Tibial nerve (tissue), 4 donors: ENCODE measurements around the gene PTGDR2. TPM values are rescaled to one million over a fixed set of nuclear protein-coding genes. Genes with fewer than 3 reads are reported as not detected.

Experiments used
- DNase-seq, 2 donors: peaks; one replicate each; pipeline ENCODE4 v3.0.0-alpha.2; 2019; ENCODE audit warnings: low spot score in 2 of 2
- H3K27ac ChIP-seq, 4 donors: fragments of 200-600 bp; sonication (generic) in 3 of 4; one replicate each; pipeline ENCODE4 v1.5.1; 2017 to 2019; ENCODE audit warnings: mild to moderate bottlenecking in 1 of 4
- H3K27me3 ChIP-seq, 2 donors: fragments of 200-600 bp; sonication (generic) in 1 of 2; one replicate each; pipeline versions ENCODE4 v1.5.1 to v1.6.0; 2017 to 2019
- H3K36me3 ChIP-seq, 3 donors: fragments of 200-600 bp; sonication (generic); one replicate each; pipeline ENCODE4 v1.5.1; 2018 to 2019
- H3K4me1 ChIP-seq, 4 donors: fragments of 200-600 bp; sonication (generic) in 3 of 4; one replicate each; pipeline ENCODE4 v1.5.1; 2017 to 2019
- H3K4me3 ChIP-seq, 4 donors: fragments of 200-600 bp; sonication (generic) in 3 of 4; one replicate each; pipeline ENCODE4 v1.5.1; 2017 to 2019; ENCODE audit warnings: mild to moderate bottlenecking in 1 of 4, moderate library complexity in 1 of 4
- H3K9me3 ChIP-seq, 4 donors: fragments of 200-600 bp; sonication (generic) in 3 of 4; one replicate each; pipeline ENCODE4 v1.5.1; 2017 to 2019
- EP300 ChIP-seq, 2 donors: sonication (generic); formaldehyde crosslinking; IDR thresholded peaks; one replicate each; pipeline ENCODE4 v1.6.1; 2017; ENCODE audit warnings: antibody characterized with exemption in 2 of 2, mild to moderate bottlenecking in 1 of 2
- POLR2A ChIP-seq, 2 donors: fragments of 450-650 bp; IDR thresholded peaks; one replicate each; pipeline ENCODE4 v1.6.1; 2017; ENCODE audit warnings: antibody characterized with exemption in 2 of 2, mild to moderate bottlenecking in 2 of 2, moderate library complexity in 2 of 2
- WGBS, 2 donors: methylation state at CpG; one replicate each; pipeline ENCODE4 v1.1.5; 2018; 5-methylcytosine and 5-hydroxymethylcytosine counted together
- total RNA-seq, 4 donors: library from RNA; depleted of rRNA; stranded (reverse); fragments of >200 nt; gene quantifications; one replicate each; pipeline ENCODE4 v1.1.0, GENCODE V29; 2016
- TF ChIP-seq, protein P1 (sequence below), 5 experiments: fragments of 200-600 bp in 3 of 5; fragments of 450-650 bp in 2 of 5; sonication (generic) in 3 of 5; IDR thresholded peaks; one replicate each; pipeline ENCODE4 v1.5.1; 2016 to 2019; ENCODE audit warnings: antibody characterized with exemption in 5 of 5, mild to moderate bottlenecking in 3 of 5, moderate library complexity in 2 of 5

PTGDR2 gene
- total RNA-seq, 4 donors from 2014 or later: 0.20 to 2.4 (median 0.46) TPM

GRCh38 chr11:60848714-60849151 is 7.0 kb downstream of the PTGDR2 start:
- Histone ChIP-seq H3K27me3 (no peaks in the 10 kb centered on the region), H3K4me3 (no peak overlapping the region), H3K4me1 (peaks cover 0 to 22% (median 5%) of the 10 kb centered on the region in 4 donors), H3K36me3 (peaks cover 0 to 93% (median 8%) of the 10 kb centered on the region in 3 donors), H3K27ac (no peak overlapping the region), H3K9me3 (no peaks in the 10 kb centered on the region)
- DNase-seq: no peak
- TF ChIP-seq POLR2A (IDR thresholded peaks at IDR 0.05) (no peak), EP300 (IDR thresholded peaks at IDR 0.05) (no peak)
- TF ChIP-seq, protein P1, sequence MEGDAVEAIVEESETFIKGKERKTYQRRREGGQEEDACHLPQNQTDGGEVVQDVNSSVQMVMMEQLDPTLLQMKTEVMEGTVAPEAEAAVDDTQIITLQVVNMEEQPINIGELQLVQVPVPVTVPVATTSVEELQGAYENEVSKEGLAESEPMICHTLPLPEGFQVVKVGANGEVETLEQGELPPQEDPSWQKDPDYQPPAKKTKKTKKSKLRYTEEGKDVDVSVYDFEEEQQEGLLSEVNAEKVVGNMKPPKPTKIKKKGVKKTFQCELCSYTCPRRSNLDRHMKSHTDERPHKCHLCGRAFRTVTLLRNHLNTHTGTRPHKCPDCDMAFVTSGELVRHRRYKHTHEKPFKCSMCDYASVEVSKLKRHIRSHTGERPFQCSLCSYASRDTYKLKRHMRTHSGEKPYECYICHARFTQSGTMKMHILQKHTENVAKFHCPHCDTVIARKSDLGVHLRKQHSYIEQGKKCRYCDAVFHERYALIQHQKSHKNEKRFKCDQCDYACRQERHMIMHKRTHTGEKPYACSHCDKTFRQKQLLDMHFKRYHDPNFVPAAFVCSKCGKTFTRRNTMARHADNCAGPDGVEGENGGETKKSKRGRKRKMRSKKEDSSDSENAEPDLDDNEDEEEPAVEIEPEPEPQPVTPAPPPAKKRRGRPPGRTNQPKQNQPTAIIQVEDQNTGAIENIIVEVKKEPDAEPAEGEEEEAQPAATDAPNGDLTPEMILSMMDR (IDR thresholded peaks at IDR 0.05): no peak
- 75 to 92% methylated on average over 10 of the region's 10 CpGs for WGBS, 2 donors

DNA sequence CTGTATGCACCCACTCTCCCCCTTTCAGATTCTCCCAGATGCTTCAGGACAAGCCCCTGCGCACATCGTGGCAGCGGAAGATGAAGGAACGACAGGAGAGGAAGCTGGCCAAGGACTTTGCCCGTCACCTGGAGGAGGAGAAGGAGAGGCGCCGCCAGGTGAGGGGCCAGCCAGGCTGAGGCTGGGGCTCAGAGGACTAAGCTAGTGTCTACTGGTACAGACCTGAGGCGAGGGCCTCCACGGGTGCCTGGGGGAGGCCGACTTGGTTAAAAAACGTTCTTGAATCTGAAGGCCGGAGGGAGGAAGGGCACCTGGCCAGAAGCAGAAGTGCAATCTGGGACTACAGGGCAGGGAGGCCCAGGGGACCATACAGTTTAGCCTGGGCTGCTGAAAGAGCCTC is 7.9 kb downstream of the PTGDR2 start:
- TF ChIP-seq, protein P1 (IDR thresholded peaks at IDR 0.05): no peak
- TF ChIP-seq EP300 (IDR thresholded peaks at IDR 0.05) (no peak), POLR2A (IDR thresholded peaks at IDR 0.05) (no peak)
- H3K4me3 ChIP-seq: no peak overlapping the region
- WGBS, 2 donors: 87 to 89% methylated on average over 12 of the region's 12 CpGs
- peaks cover 0 to 30% (median 12%) of the 10 kb centered on the region in 4 donors for H3K4me1 ChIP-seq
- H3K27ac ChIP-seq: no peak overlapping the region
- H3K36me3 ChIP-seq: peaks cover 0 to 85% (median 8%) of the 10 kb centered on the region in 3 donors
- H3K27me3 ChIP-seq: no peaks in the 10 kb centered on the region
- no peaks in the 10 kb centered on the region for H3K9me3 ChIP-seq
- DNase-seq: no peak

DNA sequence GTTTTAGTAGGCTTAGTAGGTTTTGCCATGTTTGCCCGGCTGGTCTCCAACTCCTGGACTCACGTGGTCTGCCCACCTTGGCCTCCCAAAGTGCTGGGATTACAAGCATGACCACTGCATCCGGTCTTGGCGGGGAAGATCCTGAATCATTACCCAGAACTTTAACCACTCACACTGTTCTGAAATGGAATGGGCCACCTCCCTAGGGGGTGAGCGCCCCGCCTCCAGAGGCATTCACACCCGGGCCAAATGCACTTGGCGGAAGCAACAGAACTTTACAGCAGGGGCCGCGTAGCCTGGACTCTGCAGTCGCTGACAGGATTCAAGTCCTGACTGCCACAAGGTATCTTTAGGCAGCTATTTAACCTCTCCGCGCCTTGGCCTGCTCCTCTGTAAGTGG is 8.5 kb downstream of the PTGDR2 start:
- WGBS, 2 donors: 72 to 77% methylated on average over 13 of the region's 13 CpGs
- H3K27me3 ChIP-seq: no peaks in the 10 kb centered on the region
- DNase-seq: no peak
- no peak overlapping the region for H3K27ac ChIP-seq
- TF ChIP-seq POLR2A (IDR thresholded peaks at IDR 0.05): no peak
- TF ChIP-seq, protein P1 (IDR thresholded peaks at IDR 0.05): no peak
- TF ChIP-seq EP300 (IDR thresholded peaks at IDR 0.05): no peak
- H3K4me3 ChIP-seq: no peak overlapping the region
- H3K36me3 ChIP-seq: peaks cover 0 to 79% (median 8%) of the 10 kb centered on the region in 3 donors
- H3K9me3 ChIP-seq: no peaks in the 10 kb centered on the region
- H3K4me1 ChIP-seq: peaks cover 0 to 34% (median 14%) of the 10 kb centered on the region in 4 donors

- Histone ChIP-seq H3K9me3 (no peaks in the 10 kb centered on the region), H3K27me3 (no peaks in the 10 kb centered on the region), H3K36me3 (peaks cover 0 to 59% (median 5%) of the 10 kb centered on the region in 3 donors), H3K27ac (no peak overlapping the region), H3K4me3 (no peak overlapping the region), H3K4me1 (peaks cover 0 to 47% (median 23%) of the 10 kb centered on the region in 4 donors)
- TF ChIP-seq POLR2A (IDR thresholded peaks at IDR 0.05) (no peak), EP300 (IDR thresholded peaks at IDR 0.05) (no peak)
- TF ChIP-seq, protein P1 (IDR thresholded peaks at IDR 0.05): no peak
- DNase-seq: no peak
- 82 to 83% methylated on average over 8 of the region's 8 CpGs for WGBS, 2 donors
Observed at GRCh38 chr11:60845338-60845737, 10.4 kb downstream of the PTGDR2 start.

- DNase-seq: no peak
- peaks cover 0 to 52% (median 24%) of the 10 kb centered on the region in 4 donors for H3K4me1 ChIP-seq
- TF ChIP-seq, protein P1 (IDR thresholded peaks at IDR 0.05): no peak
- TF ChIP-seq POLR2A (IDR thresholded peaks at IDR 0.05) (no peak), EP300 (IDR thresholded peaks at IDR 0.05) (no peak)
- H3K9me3 ChIP-seq: no peaks in the 10 kb centered on the region
- no peaks in the 10 kb centered on the region for H3K27me3 ChIP-seq
- H3K4me3 ChIP-seq: no peak overlapping the region
- no peak overlapping the region for H3K27ac ChIP-seq
- WGBS, 2 donors: 53 to 54% methylated on average over 4 of the region's 4 CpGs
- H3K36me3 ChIP-seq: peaks cover 0 to 55% (median 5%) of the 10 kb centered on the region in 3 donors
Observed at GRCh38 chr11:60844870-60845221, 10.9 kb downstream of the PTGDR2 start.
